OCI-LY3 (cell line): ENCODE results near the gene FSCN2.
"Not testable (repeated sequence)": the region's sequence is repeated elsewhere in the genome, so short reads cannot be mapped to it uniquely, and the experiment has no call there.

Experiments used
- H2AFZ ChIP-seq: fragments of 200-600, 300-600 bp; shearing (Covaris generic); 2 replicates; pipeline ENCODE4 v1.6.0; 2014; ENCODE audit warnings: antibody characterized with exemption, low read depth, low read length
- H3K27ac ChIP-seq: fragments of 200-600, 300-600 bp; sonication (generic); 2 replicates; pipeline ENCODE4 v1.5.1; 2014; ENCODE audit warnings: mild to moderate bottlenecking, low read length, moderate library complexity, mixed read lengths
- H3K27me3 ChIP-seq: fragments of 200-600, 300-600 bp; sonication (generic); 2 replicates; pipeline ENCODE4 v1.6.1; 2014; ENCODE audit warnings: low read depth, low read length, mixed read lengths
- H3K36me3 ChIP-seq: fragments of 200-600, 300-600 bp; sonication (generic); replicated peaks from 2 replicates; pipeline ENCODE3; 2014; ENCODE audit warnings: low read depth, low read length, mixed read lengths
- H3K4me1 ChIP-seq: fragments of 300-600, 200-600 bp; sonication (generic); 2 replicates; pipeline ENCODE4 v1.6.1; 2014; ENCODE audit warnings: low read length, mixed read lengths
- H3K4me2 ChIP-seq: fragments of 200-600, 300-600 bp; sonication (generic); 2 replicates; pipeline ENCODE4 v1.6.1; 2014; ENCODE audit warnings: low read length, mixed read lengths
- H3K4me3 ChIP-seq: fragments of 300-600, 200-600 bp; sonication (generic); 2 replicates; pipeline ENCODE4 v1.5.1; 2014; ENCODE audit warnings: antibody characterized with exemption, mild to moderate bottlenecking, low read length, moderate library complexity
- H3K79me2 ChIP-seq: fragments of 300-600, 200-600 bp; shearing (Covaris generic); 2 replicates; pipeline ENCODE4 v1.6.1; 2014; ENCODE audit warnings: mild to moderate bottlenecking, low read length, mixed read lengths
- H3K9ac ChIP-seq: fragments of 300-600, 200-600 bp; shearing (Covaris generic); 2 replicates; pipeline ENCODE4 v1.6.0; 2014; ENCODE audit warnings: mild to moderate bottlenecking, low read length, moderate library complexity
- H3K9me3 ChIP-seq: fragments of 200-600, 300-600 bp; shearing (Covaris generic); 2 replicates; pipeline ENCODE4 v1.6.1; 2014; ENCODE audit warnings: low read length, mixed read lengths; ENCODE audit not compliant: insufficient read depth
- H4K20me1 ChIP-seq: fragments of 200-600, 300-600 bp; sonication (generic); 2 replicates; pipeline ENCODE4 v1.6.1; 2016; ENCODE audit warnings: low read length, mixed read lengths; ENCODE audit not compliant: insufficient read depth
- CTCF ChIP-seq: fragments of 200-600, 300-600 bp; sonication (generic); IDR thresholded peaks from 2 replicates; pipeline ENCODE4 v1.5.1; 2014; ENCODE audit warnings: antibody characterized with exemption, low read length, low read depth
- EZH2phosphoT487 ChIP-seq: fragments of 200-600 bp; shearing (Covaris generic); IDR thresholded peaks from 2 replicates; pipeline ENCODE4 v1.6.1; 2018; ENCODE audit warnings: antibody characterized with exemption, mixed run types, low read depth

Gene FSCN2

GRCh38 chr17:81582341-81582740 lies 54.2 kb downstream of the FSCN2 start:
- no peak overlapping the region for H3K27ac ChIP-seq
- H2AFZ ChIP-seq: no peak overlapping the region
- no peak overlapping the region for H3K4me3 ChIP-seq
- no peak overlapping the region for H3K4me2 ChIP-seq
- H3K79me2 ChIP-seq: peaks cover 3% of the 10 kb centered on the region; the same call in 1 of the 2 replicates
- no peaks in the 10 kb centered on the region for H3K4me1 ChIP-seq
- no peak for TF ChIP-seq CTCF
- TF ChIP-seq EZH2phosphoT487: no peak
- peaks cover 52% of the 10 kb centered on the region for H3K36me3 ChIP-seq
- H3K27me3 ChIP-seq: no peaks in the 10 kb centered on the region
- no peak overlapping the region for H3K9ac ChIP-seq
- no peaks in the 10 kb centered on the region for H3K9me3 ChIP-seq
- H4K20me1 ChIP-seq: no peaks in the 10 kb centered on the region

DNA sequence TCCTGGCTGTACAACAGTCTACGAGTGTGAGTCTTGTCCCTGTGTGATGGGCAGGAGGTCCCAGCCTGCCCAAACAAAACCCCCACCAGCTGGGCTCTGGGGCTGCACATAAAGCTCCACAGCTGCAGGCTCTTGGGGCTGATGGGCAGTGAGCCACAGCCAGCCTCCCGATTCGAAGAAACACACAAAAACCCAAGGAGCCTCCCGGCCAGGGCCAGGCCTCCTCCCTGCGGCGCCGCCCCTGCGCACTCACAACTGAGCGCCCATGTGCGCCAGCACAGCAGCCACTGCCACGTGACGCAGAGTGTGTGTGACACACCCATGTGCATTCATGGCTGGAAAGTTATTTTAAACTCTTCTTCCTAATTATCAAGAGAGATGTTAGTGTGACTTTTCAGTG lies 54.6 kb downstream of the FSCN2 start:
- no peaks in the 10 kb centered on the region for H4K20me1 ChIP-seq

DNA sequence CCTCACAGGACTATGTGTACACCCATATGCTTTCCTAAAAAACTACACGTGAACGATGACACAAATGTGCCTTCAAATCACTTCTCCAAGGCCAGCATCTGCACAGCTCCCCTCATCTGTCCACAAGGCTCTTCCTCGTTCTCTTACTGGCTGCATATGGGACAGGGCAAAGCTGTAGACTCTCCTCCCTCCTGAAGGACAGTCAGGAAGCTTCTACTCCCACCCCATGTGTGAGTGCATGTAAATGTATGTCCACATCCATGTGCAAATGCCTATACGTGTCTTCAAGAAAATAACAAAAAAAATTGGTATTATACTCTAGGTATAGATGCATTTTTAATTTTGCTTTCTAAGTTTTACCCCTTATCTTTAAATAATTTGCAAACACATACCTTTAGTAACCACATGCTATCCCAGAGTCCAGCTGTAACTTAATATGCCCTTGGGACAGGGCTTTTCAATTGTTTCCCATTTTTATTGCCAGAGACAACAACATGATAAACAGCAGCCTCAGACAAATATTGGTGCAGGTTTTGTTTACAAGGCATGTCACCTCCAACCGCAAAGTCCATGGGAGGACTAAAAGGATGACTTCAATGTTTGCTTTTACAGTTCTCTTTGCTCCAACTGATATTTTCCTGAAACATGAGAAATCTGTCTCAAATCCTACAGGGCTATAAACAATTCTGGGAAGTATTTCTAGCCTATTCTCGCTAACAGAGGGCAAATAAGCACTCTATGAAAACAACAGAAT lies 55.6 kb downstream of the FSCN2 start:
- Histone ChIP-seq H3K79me2 (peaks cover 3% of the 10 kb centered on the region; the same call in 1 of the 2 replicates), H3K4me1 (no peaks in the 10 kb centered on the region), H3K27me3 (no peaks in the 10 kb centered on the region), H3K4me2 (no peak overlapping the region), H2AFZ (no peak overlapping the region), H3K9ac (no peak overlapping the region), H4K20me1 (no peaks in the 10 kb centered on the region), H3K9me3 (no peaks in the 10 kb centered on the region), H3K36me3 (peaks cover 55% of the 10 kb centered on the region), H3K27ac (no peak overlapping the region), H3K4me3 (no peak overlapping the region)
- TF ChIP-seq CTCF (no peak), EZH2phosphoT487 (no peak)

More for the DNA sequence above, 54.6 kb downstream of the FSCN2 start:
- peaks cover 52% of the 10 kb centered on the region for H3K36me3 ChIP-seq
- no peak overlapping the region for H3K4me3 ChIP-seq
- no peaks in the 10 kb centered on the region for H3K4me1 ChIP-seq
- H3K4me2 ChIP-seq: no peak overlapping the region
- H3K27ac ChIP-seq: no peak overlapping the region
- TF ChIP-seq CTCF: no peak
- no peak for TF ChIP-seq EZH2phosphoT487
- no peak overlapping the region for H3K9ac ChIP-seq
- no peaks in the 10 kb centered on the region for H3K27me3 ChIP-seq
- peaks cover 3% of the 10 kb centered on the region; the same call in 1 of the 2 replicates for H3K79me2 ChIP-seq
- no peaks in the 10 kb centered on the region for H3K9me3 ChIP-seq
- no peak overlapping the region for H2AFZ ChIP-seq

DNA sequence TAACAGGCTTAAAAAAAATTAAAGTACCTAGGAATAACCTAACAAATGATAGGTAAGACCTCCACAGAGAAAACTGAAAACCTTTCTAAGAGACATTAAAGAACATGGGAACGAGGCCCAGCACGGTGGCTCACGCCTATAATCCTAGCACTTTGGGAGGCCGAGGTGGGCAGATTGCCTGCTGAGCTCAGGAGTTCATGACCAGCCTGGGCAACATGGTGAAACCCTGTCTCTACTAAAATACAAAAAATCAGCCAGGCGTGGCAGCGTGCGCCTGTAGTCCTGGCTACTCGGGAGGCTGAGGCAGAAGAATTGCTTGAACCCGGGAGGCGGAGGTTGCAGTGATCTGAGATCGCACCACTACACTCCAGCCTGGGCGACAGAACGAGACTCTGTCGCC lies 56.6 kb downstream of the FSCN2 start:
- H3K4me1 ChIP-seq, H3K4me2 ChIP-seq, H3K79me2 ChIP-seq, H4K20me1 ChIP-seq, H3K27me3 ChIP-seq, H3K9ac ChIP-seq, H3K4me3 ChIP-seq, H3K9me3 ChIP-seq, H2AFZ ChIP-seq, H3K27ac ChIP-seq: not testable (repeated sequence)
- peaks cover 62% of the 10 kb centered on the region for H3K36me3 ChIP-seq
